ENCODE measurements around the gene COPS6.

The COPS6 gene

GRCh38 chr7:100101016-100101862 is 12.5 kb downstream of the COPS6 start, which contains the start of the genes AP4M1 and MCM7:
AP4M1 (plus strand) TSS chr7:100101643; CDS start chr7:100101715, 72 bp downstream.
MCM7 (minus strand) TSS chr7:100101397; CDS start chr7:100101294, 103 bp downstream.
- DNase-seq (ENCODE audit: low read depth in 3 of 3): peak; percentile 90 to 92 (median 90)

DNA sequence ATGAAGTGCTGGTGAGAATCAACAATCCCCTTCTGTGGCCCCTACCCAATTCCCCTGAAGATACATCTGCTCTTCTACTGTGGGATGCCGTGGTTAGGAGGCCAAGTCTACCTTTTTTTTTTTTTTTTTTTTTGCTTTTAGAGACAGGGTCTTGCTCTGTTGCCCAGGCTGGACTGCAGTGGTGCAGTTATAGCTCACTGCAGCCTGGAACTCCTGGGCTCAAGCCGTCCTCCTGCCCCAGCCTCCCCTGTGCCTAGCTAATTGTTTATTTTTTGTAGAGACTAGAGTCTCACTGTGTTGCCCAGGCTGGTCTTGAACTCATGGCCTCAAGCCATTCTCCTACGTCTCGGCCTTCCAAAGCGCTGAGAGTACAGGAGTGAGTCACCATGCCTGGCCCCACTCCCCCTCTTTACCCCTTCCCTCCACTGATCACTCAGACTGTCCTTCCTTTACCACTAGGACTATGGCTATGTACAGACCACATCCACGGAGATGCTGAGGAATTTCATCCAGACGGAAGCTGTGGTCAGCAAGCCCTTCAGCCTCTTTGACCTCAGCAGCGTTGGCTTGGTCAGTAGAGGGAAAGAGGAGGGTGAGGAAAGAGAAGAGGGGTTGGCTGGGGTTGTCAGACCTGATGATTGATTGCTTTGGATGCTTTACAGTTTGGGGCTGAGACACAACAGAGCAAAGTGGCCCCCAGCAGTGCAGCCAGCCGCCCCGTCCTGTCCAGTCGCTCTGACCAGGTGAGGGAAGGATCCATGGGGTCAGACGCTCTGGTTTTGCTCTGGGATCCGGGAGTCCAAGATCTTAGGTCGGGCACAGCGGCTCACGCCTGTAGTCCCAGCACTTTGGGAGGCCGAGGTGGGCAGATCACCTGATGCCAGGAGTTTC is 14.4 kb downstream of the COPS6 start:
- no peak for DNase-seq (ENCODE audit: low read depth in 3 of 3)

DNA sequence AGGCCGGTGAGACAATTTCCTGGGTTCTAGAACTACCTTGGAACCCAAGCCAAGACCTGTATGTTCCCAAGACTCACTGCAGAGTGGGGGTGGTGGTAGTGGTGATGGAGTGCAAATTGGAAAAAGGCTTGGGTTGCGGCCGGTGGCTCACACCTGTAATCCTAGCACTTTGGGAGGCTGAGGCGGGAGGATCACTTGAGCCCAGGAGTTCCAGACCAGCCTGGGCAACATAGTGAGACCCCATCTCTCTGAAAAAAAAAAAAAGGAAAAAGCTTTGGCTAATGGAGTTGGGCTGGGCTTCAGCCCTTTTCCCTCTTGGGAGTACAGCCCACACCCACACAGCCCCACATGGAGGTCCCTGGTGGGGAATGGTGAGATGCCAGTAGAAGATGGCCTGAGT is 16.8 kb downstream of the COPS6 start:
- no peak for DNase-seq (ENCODE audit: low read depth in 3 of 3)

- DNase-seq (ENCODE audit: low read depth in 3 of 3): no peak
These were observed 17.9 kb downstream of the COPS6 start for GRCh38 chr7:100106633-100107032.

- DNase-seq (ENCODE audit: low read depth in 3 of 3): no peak
These were observed 18.5 kb downstream of the COPS6 start for GRCh38 chr7:100107125-100107737.

- DNase-seq (ENCODE audit: low read depth in 3 of 3): no peak
These were observed 19.1 kb downstream of the COPS6 start for GRCh38 chr7:100107890-100108289.

GRCh38 chr7:100109521-100110163 is 20.9 kb downstream of the COPS6 start:
- DNase-seq (ENCODE audit: low read depth in 3 of 3): no peak

GRCh38 chr7:100111156-100111555 is 22.4 kb downstream of the COPS6 start:
- DNase-seq (ENCODE audit: low read depth in 3 of 3): no peak

- no peak for DNase-seq (ENCODE audit: low read depth in 3 of 3)
These were observed 23.1 kb downstream of the COPS6 start for GRCh38 chr7:100111914-100112313.

DNA sequence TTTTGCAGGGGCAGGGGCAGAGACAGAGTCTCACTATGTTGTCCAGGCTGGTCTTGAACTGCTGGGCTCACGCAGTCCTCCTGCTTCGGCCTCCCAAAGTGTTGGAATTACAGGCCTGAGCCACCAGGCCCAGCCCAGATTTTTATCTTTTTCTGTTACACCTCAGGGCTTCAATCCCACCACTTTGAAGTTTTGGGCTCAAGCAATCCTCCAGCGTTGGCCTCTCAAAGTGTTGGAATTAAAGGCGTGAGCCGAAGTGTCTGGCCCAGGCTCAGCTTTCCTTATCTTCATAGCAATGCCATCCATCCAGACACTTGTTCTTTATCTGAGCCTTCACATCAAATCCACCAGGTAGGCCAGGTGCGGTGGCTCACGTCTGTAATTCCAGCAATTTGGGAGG is 26.3 kb downstream of the COPS6 start:
- no peak for DNase-seq (ENCODE audit: low read depth in 3 of 3)

GRCh38 chr7:100118388-100119071 is 29.8 kb downstream of the COPS6 start:
- no peak for DNase-seq (ENCODE audit: low read depth in 3 of 3)

- peak; percentile 87 to 92 (median 90) for DNase-seq (ENCODE audit: low read depth in 3 of 3)
These were observed 30.6 kb downstream of the COPS6 start, which contains the start of the genes CNPY4 and TAF6 for GRCh38 chr7:100119072-100119969. CNPY4 (plus strand) TSS chr7:100119634; CDS start chr7:100119745, 111 bp downstream. TAF6 (minus strand) TSS chr7:100119358; CDS start chr7:100114209, 5,149 bp downstream.

DNA sequence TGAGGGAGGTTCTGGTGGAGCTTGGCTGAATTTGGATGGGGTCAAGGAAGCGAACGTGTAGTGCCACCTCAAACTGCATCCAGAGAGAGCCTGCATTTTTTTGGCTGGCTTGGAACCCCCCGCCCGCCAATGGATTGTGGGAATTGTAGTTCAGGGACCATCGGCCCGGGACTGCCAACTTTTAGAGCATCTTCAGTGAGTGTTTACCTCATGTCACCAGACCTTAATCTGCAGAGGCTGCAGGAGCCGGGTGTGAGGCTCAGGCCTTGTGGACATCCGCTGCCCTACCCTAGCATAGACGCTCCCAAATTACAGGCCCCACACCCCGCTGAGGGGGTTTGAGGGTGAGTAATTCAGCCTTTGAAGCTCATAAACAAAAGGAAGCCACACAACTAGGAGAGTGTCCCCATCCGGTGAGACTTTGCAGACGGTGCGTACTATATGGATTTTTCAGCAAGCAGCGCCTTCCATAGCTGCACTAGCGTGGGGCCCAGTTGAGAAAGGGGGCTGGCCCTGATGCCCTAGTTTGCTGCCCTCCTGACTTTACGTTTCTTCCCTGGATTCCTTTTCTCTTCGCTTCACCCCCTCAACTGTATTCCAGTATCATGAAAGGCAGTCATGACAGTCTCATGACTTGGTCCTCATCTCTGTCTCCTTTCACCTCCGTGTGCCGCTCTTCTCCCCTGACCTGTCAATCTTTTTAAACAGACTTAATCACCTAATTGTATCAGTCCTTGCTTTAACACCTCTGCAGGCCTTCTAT is 31.4 kb downstream of the COPS6 start:
- peak; percentile 31 to 46 (median 41) for DNase-seq (ENCODE audit: low read depth in 3 of 3)

GRCh38 chr7:100120733-100121036 is 31.9 kb downstream of the COPS6 start:
- no peak for DNase-seq (ENCODE audit: low read depth in 3 of 3)

DNA sequence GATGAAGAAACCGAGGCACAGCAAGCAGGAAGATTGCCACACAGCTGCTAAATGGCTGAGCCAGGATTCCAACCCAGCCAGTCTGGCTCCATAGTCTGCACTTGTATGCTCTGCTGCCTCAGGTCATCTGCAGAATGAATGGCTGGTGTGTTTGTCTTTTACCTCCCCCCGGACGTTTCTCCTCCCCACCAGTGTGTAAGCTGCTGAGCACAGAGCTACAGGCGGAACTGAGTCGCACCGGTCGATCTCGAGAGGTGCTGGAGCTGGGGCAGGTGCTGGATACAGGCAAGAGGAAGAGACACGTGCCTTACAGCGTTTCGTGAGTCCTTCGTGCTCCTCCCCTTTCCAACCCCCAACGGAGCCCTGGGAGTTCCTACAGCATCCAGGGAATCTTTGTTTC is 33.3 kb downstream of the COPS6 start:
- no peak for DNase-seq (ENCODE audit: low read depth in 3 of 3)

- DNase-seq (ENCODE audit: low read depth in 3 of 3): no peak
These were observed 33.8 kb downstream of the COPS6 start for GRCh38 chr7:100122568-100122967.

DNA sequence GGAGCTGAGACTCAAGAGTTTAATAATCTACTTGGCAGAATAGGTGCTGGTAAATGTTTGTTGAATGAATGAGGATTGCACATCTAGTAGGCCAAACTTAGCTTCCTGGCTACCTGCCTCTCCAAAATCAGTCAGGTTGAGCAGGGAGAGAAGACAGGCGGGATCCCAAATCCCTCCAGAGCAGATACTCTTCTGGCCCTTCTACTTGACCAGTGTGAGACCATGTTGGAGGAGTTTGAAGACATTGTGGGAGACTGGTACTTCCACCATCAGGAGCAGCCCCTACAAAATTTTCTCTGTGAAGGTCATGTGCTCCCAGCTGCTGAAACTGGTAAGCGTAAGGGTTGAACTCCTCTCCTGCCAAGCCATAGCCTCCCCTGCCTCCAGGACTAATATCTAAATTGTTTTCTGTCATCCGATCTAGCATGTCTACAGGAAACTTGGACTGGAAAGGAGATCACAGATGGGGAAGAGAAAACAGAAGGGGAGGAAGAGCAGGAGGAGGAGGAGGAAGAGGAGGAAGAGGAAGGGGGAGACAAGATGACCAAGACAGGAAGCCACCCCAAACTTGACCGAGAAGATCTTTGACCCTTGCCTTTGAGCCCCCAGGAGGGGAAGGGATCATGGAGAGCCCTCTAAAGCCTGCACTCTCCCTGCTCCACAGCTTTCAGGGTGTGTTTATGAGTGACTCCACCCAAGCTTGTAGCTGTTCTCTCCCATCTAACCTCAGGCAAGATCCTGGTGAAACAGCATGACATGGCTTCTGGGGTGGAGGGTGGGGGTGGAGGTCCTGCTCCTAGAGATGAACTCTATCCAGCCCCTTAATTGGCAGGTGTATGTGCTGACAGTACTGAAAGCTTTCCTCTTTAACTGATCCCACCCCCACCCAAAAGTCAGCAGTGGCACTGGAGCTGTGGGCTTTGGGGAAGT is 35.8 kb downstream of the COPS6 start:
- DNase-seq (ENCODE audit: low read depth in 3 of 3): no peak
